ENCODE data around the gene HNRNPUL1.

- TF ChIP-seq POLR2AphosphoS5 (IDR thresholded peaks at IDR 0.05; ENCODE audit: low read depth, low read length) (no peak), TBP (IDR thresholded peaks at IDR 0.05; ENCODE audit: low read depth, low read length) (no peak), TAF1 (IDR thresholded peaks at IDR 0.05; ENCODE audit: low read depth, low read length) (no peak), EZH2 (IDR thresholded peaks at IDR 0.05; ENCODE audit: low read depth, low read length, severe bottlenecking) (no peak), MAX (IDR thresholded peaks at IDR 0.05) (no peak), JUND (IDR thresholded peaks at IDR 0.05; ENCODE audit: low read length) (no peak)
- TF ChIP-seq, protein P1, sequence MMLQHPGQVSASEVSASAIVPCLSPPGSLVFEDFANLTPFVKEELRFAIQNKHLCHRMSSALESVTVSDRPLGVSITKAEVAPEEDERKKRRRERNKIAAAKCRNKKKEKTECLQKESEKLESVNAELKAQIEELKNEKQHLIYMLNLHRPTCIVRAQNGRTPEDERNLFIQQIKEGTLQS (IDR thresholded peaks at IDR 0.05; ENCODE audit: insufficient read depth, low read depth, low read length), result no peak
- TF ChIP-seq, protein P2, sequence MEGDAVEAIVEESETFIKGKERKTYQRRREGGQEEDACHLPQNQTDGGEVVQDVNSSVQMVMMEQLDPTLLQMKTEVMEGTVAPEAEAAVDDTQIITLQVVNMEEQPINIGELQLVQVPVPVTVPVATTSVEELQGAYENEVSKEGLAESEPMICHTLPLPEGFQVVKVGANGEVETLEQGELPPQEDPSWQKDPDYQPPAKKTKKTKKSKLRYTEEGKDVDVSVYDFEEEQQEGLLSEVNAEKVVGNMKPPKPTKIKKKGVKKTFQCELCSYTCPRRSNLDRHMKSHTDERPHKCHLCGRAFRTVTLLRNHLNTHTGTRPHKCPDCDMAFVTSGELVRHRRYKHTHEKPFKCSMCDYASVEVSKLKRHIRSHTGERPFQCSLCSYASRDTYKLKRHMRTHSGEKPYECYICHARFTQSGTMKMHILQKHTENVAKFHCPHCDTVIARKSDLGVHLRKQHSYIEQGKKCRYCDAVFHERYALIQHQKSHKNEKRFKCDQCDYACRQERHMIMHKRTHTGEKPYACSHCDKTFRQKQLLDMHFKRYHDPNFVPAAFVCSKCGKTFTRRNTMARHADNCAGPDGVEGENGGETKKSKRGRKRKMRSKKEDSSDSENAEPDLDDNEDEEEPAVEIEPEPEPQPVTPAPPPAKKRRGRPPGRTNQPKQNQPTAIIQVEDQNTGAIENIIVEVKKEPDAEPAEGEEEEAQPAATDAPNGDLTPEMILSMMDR (IDR thresholded peaks at IDR 0.05; ENCODE audit: control extremely low read depth in 1 of 3, insufficient read depth in 1 of 3, low read depth in 1 of 3, low read length in 3 of 3), result no peak
These were observed 4.9 kb downstream of the HNRNPUL1 start for GRCh38 chr19:41269055-41269454.
